K562 (cell line): ENCODE data around the gene IFNGR1. TPM values are rescaled to one million over a fixed set of nuclear protein-coding genes. Genes with fewer than 3 reads are reported as not detected.

ENCODE experiments used
- ATAC-seq: fragments of 200-7000 bp; cut with Tn5 transposase; 3 replicates; pipeline ENCODE4 v1.9.1; 2020; ENCODE audit warnings: moderate library complexity
- BruUV-seq: library from RNA; stranded (reverse); fragments of 400-500 nt; replicated peaks from 2 replicates; lab custom pipeline; 2021; lab: Mats Ljungman, UMichigan
- CTCF ChIA-PET: fragments of 300-600 bp; formaldehyde crosslinking; extraction: SDS; loops from one replicate; lab custom pipeline; 2021; ENCODE audit warnings: low intra/inter-chr PET ratio; lab: Yijun Ruan, JAX
- POLR2A ChIA-PET: fragments of 300-600, 350-650 bp; sonication (Branson Sonifier 250); formaldehyde crosslinking; extraction: SDS; loops from one replicate; lab custom pipeline; 2021; ENCODE audit warnings: antibody characterized with exemption, inconsistent platforms; lab: Yijun Ruan, JAX
- DNase-seq, 4 experiments: peaks; one replicate each; pipeline versions ENCODE4 v3.0.0 to v3.0.0-alpha.2; 2011 to 2018; ENCODE audit warnings: low spot score in 3 of 4, mixed read lengths in 3 of 4; ENCODE audit errors: extremely low read depth in 1 of 4
- FAIRE-seq: peaks from 2 replicates; lab custom pipeline; 2011; peaks lifted over from hg19 to GRCh38; lab: Jason Lieb, UNC
- H2AFZ ChIP-seq: 2 replicates; pipeline ENCODE4 v1.6.0; 2011; ENCODE audit warnings: low read depth, low read length, control low read depth, inconsistent platforms
- H3K27ac ChIP-seq: fragments of 200-600 bp; 3 replicates; pipeline ENCODE4 v1.8.0; 2011; ENCODE audit warnings: low read depth, mild to moderate bottlenecking, control low read depth, inconsistent platforms, low read length, moderate library complexity, mixed read lengths; ENCODE audit errors: extremely low read depth
- H3K27me3 ChIP-seq, 2 experiments: fragments of 300-600 bp in 1 of 2; 2 replicates in 1 of 2; 3 replicates in 1 of 2; pipeline versions ENCODE4 v1.6.0 to v1.8.0; 2011; ENCODE audit warnings: inconsistent platforms in 2 of 2, low read length in 2 of 2, mild to moderate bottlenecking in 1 of 2, mixed read lengths in 1 of 2, moderate library complexity in 1 of 2; ENCODE audit not compliant: control insufficient read depth in 2 of 2, insufficient read depth in 2 of 2
- H3K36me3 ChIP-seq: fragments of 300-600 bp; 3 replicates; pipeline ENCODE4 v1.8.0; 2011; ENCODE audit warnings: mild to moderate bottlenecking, low read length, inconsistent platforms; ENCODE audit not compliant: control insufficient read depth, insufficient read depth
- H3K4me1 ChIP-seq, 2 experiments: fragments of 200-600 bp in 1 of 2; replicated peaks in 1 of 2; 2 replicates in 1 of 2; 3 replicates in 1 of 2; pipeline versions ENCODE4 v1.5.1 to v1.8.0; 2011; ENCODE audit warnings: inconsistent platforms in 2 of 2, low read length in 2 of 2, mild to moderate bottlenecking in 1 of 2, mixed read lengths in 1 of 2, moderate library complexity in 1 of 2; ENCODE audit not compliant: control insufficient read depth in 2 of 2, insufficient read depth in 2 of 2
- H3K4me2 ChIP-seq: 2 replicates; pipeline ENCODE4 v1.6.1; 2011; ENCODE audit warnings: low read length, control low read depth, inconsistent platforms, mixed read lengths; ENCODE audit not compliant: insufficient read depth
- H3K4me3 ChIP-seq: fragments of 200-600 bp; sonication (generic), shearing (Covaris generic); 2 replicates; pipeline ENCODE4 v1.5.1; 2016; ENCODE audit warnings: control low read depth, inconsistent platforms
- H3K79me2 ChIP-seq: fragments of 200-600 bp; 3 replicates; pipeline ENCODE4 v1.8.0; 2011; ENCODE audit warnings: low read length, inconsistent platforms; ENCODE audit not compliant: control insufficient read depth, insufficient read depth
- H3K9ac ChIP-seq, 2 experiments: 2 replicates each; pipeline versions ENCODE4 v1.6.0 to v1.6.1; 2011; ENCODE audit warnings: low read depth in 2 of 2, low read length in 2 of 2, control low read depth in 1 of 2, inconsistent platforms in 1 of 2, mild to moderate bottlenecking in 1 of 2, mixed read lengths in 1 of 2; ENCODE audit not compliant: insufficient read depth in 1 of 2
- H3K9me1 ChIP-seq: one replicate; pipeline ENCODE4 v1.6.0; 2011; ENCODE audit warnings: inconsistent platforms, mild to moderate bottlenecking, low read length, moderate library complexity; ENCODE audit not compliant: control insufficient read depth, insufficient read depth
- H3K9me3 ChIP-seq: replicated peaks from 2 replicates; pipeline ENCODE4 v1.5.1; 2011; ENCODE audit warnings: low read depth, low read length, inconsistent platforms; ENCODE audit not compliant: control insufficient read depth, insufficient read depth
- H4K20me1 ChIP-seq: replicated peaks from 2 replicates; pipeline ENCODE4 v1.6.1; 2011; ENCODE audit warnings: low read length, inconsistent platforms, mixed read lengths; ENCODE audit not compliant: control insufficient read depth, insufficient read depth
- CBX3 ChIP-seq, 2 experiments: IDR thresholded peaks; 1 replicate in 1 of 2; 2 replicates in 1 of 2; pipeline ENCODE4 v1.6.1; 2012; ENCODE audit warnings: inconsistent platforms in 2 of 2, low read length in 2 of 2, borderline replicate concordance in 1 of 2, control low read depth in 1 of 2
- HLTF ChIP-seq: fragments of 450-650 bp; IDR thresholded peaks from 2 replicates; pipeline ENCODE4 v1.6.1; 2016
- TRIM28 ChIP-seq: fragments of 450-650 bp; IDR thresholded peaks from 2 replicates; pipeline ENCODE4 v1.6.1; 2017
- ZNF280B ChIP-seq: fragments of 250-450 bp; sonication (Bioruptor Pico); IDR thresholded peaks from 2 replicates; pipeline ENCODE4 v1.5.1; 2021; ENCODE audit warnings: mild to moderate bottlenecking
- ZNF316 ChIP-seq: fragments of 450-650 bp; IDR thresholded peaks from 2 replicates; pipeline ENCODE4 v1.6.1; 2016
- in situ Hi-C: fragments of 300-500 bp; cut with MboI; formaldehyde crosslinking; loops from 4 replicates; pipeline ENCODE4 v1.15.0; 2018; ENCODE audit warnings: inconsistent platforms, mixed read lengths
- intact Hi-C: fragments of 100-400 bp; cut with micrococcal nuclease; formaldehyde crosslinking; loops from 2 replicates; pipeline ENCODE4 v1.14.2; 2022
- polyA plus RNA-seq, 8 experiments: library from polyadenylated mRNA; depleted of rRNA in 4 of 8; stranded (reverse) in 5 of 8; unstranded in 3 of 8; fragments of >200 nt; fragmentation: Nextera tagmentation in 2 of 8; fragmentation: Illumina TruSeq in 1 of 8; extraction: Ambion mirVana in 2 of 8; extraction: Trizol in 1 of 8; gene quantifications; 2 replicates each; pipeline versions ENCODE4 v1.2.1 to v1.2.3, GENCODE V29; 2011 to 2014; ENCODE audit warnings: inconsistent platforms in 1 of 8, missing spikeins in 1 of 8
- total RNA-seq, 7 experiments: library from RNA; depleted of rRNA in 6 of 7; stranded (reverse); fragments of >200 nt in 6 of 7; fragmentation: Illumina TruSeq in 2 of 7; extraction: Trizol in 2 of 7; gene quantifications; 2 replicates each; pipeline versions ENCODE4 v1.2.1 to v1.2.3, GENCODE V29; 2011 to 2021; ENCODE audit warnings: low replicate concordance in 1 of 7

The IFNGR1 gene
- total and polyA plus RNA-seq, 9 of the 15 experiments (the other 6 are each of a cell fraction or from before 2014, with no cell fraction given) = 14.7 to 47.0 (median 26.7) TPM

- no TSS peak for BruUV-seq
- no peak overlapping the region for H3K4me3 ChIP-seq
- in situ Hi-C loops (no loop called here), intact Hi-C loops (no loop called here)
- FAIRE-seq (no peak), ATAC-seq (no peak), DNase-seq (no peak)
- no peaks in the 10 kb centered on the region for H4K20me1 ChIP-seq
- H3K4me2 ChIP-seq = no peak overlapping the region
- H3K9me3 ChIP-seq = peaks cover 6% of the 10 kb centered on the region; the same call in 1 of the 2 replicates
- POLR2A ChIA-PET = no interaction called here
- no peaks in the 10 kb centered on the region for H3K36me3 ChIP-seq
- H3K27me3 ChIP-seq = no peaks in the 10 kb centered on the region
- no peaks in the 10 kb centered on the region for H3K79me2 ChIP-seq
- H3K27ac ChIP-seq = no peak overlapping the region
- CTCF ChIA-PET = no interaction called here
- 0 out of 3 replicates have a peak, but pooled peaks of 1 of the 2 experiments have one; percentile 36 for TF ChIP-seq CBX3 (IDR thresholded peaks at IDR 0.05; ENCODE audit: borderline replicate concordance in 1 of 2, low read length in 2 of 2)
- TF ChIP-seq ZNF280B (CRISPR knock-in tag) = 0 out of 2 replicates have a peak, but pooled peaks have one; percentile 48
- no peak for TF ChIP-seq ZNF316
- peak; percentile 95 for TF ChIP-seq TRIM28
- 0 out of 2 replicates have a peak, but pooled peaks have one; percentile 49 for TF ChIP-seq HLTF
- H3K9ac ChIP-seq = no peak overlapping the region
- H2AFZ ChIP-seq = no peak overlapping the region
- H3K4me1 ChIP-seq = no peaks in the 10 kb centered on the region
- H3K9me1 ChIP-seq = no peaks in the 10 kb centered on the region
These were observed 36.5 kb downstream of the IFNGR1 start for GRCh38 chr6:137182654-137183073.
